ENCODE data around the gene SRGAP1.

Gene SRGAP1

GRCh38 chr12:64170730-64171129, 326.2 kb downstream of the SRGAP1 start:
- no peak for DNase-seq

GRCh38 chr12:64171715-64172114, 327.2 kb downstream of the SRGAP1 start:
- H3K4me2 ChIP-seq (ENCODE audit: low read depth, low read length): no peak overlapping the region
- TF ChIP-seq CTCF (IDR thresholded peaks at IDR 0.05; ENCODE audit: low read length) (no peak), EZH2phosphoT487 (IDR thresholded peaks at IDR 0.05; ENCODE audit: low read length) (no peak), EZH2 (optimal IDR thresholded peaks at IDR 0.05; ENCODE audit: low read depth, low read length) (no peak)
- no peaks in the 10 kb centered on the region for H4K20me1 ChIP-seq (ENCODE audit: insufficient read depth, low read length)
- no peak for DNase-seq
- H3K9me3 ChIP-seq (replicated peaks; ENCODE audit: insufficient read depth, low read length): no peaks in the 10 kb centered on the region
- no peak overlapping the region for H2AFZ ChIP-seq (ENCODE audit: low read length)
- no peaks in the 10 kb centered on the region for H3K27me3 ChIP-seq (replicated peaks; ENCODE audit: insufficient read depth, low read length)
- H3K36me3 ChIP-seq (replicated peaks; ENCODE audit: insufficient read depth, low read length): no peaks in the 10 kb centered on the region
- no peaks in the 10 kb centered on the region for H3K9me2 ChIP-seq (replicated peaks; ENCODE audit: insufficient read depth, low read length)
- no peak overlapping the region for H3K4me3 ChIP-seq (ENCODE audit: low read length)
- H3K27ac ChIP-seq (ENCODE audit: low read length): no peak overlapping the region
- H3K9ac ChIP-seq (ENCODE audit: low read length): no peak overlapping the region
- H3K79me2 ChIP-seq (ENCODE audit: low read length): no peaks in the 10 kb centered on the region
- no peaks in the 10 kb centered on the region for H3F3A ChIP-seq (ENCODE audit: insufficient read depth, low read length)
- no peaks in the 10 kb centered on the region for H3K4me1 ChIP-seq (ENCODE audit: low read length)

More at GRCh38 chr12:64170730-64171129, 326.2 kb downstream of the SRGAP1 start:
- Histone ChIP-seq H3K27me3 (replicated peaks; ENCODE audit: insufficient read depth, low read length) (no peaks in the 10 kb centered on the region), H3F3A (ENCODE audit: insufficient read depth, low read length) (no peaks in the 10 kb centered on the region), H4K20me1 (ENCODE audit: insufficient read depth, low read length) (no peaks in the 10 kb centered on the region), H3K4me1 (ENCODE audit: low read length) (no peaks in the 10 kb centered on the region), H3K9ac (ENCODE audit: low read length) (no peak overlapping the region), H3K36me3 (replicated peaks; ENCODE audit: insufficient read depth, low read length) (no peaks in the 10 kb centered on the region), H3K27ac (ENCODE audit: low read length) (no peak overlapping the region), H3K79me2 (ENCODE audit: low read length) (no peaks in the 10 kb centered on the region), H3K9me3 (replicated peaks; ENCODE audit: insufficient read depth, low read length) (no peaks in the 10 kb centered on the region), H3K4me2 (ENCODE audit: low read depth, low read length) (no peak overlapping the region), H3K9me2 (replicated peaks; ENCODE audit: insufficient read depth, low read length) (no peaks in the 10 kb centered on the region), H2AFZ (ENCODE audit: low read length) (no peak overlapping the region), H3K4me3 (ENCODE audit: low read length) (no peak overlapping the region)
- TF ChIP-seq EZH2 (optimal IDR thresholded peaks at IDR 0.05; ENCODE audit: low read depth, low read length) (no peak), EZH2phosphoT487 (IDR thresholded peaks at IDR 0.05; ENCODE audit: low read length) (no peak), CTCF (IDR thresholded peaks at IDR 0.05; ENCODE audit: low read length) (no peak)

GRCh38 chr12:64172143-64172970, 327.9 kb downstream of the SRGAP1 start:
- no peaks in the 10 kb centered on the region for H3K79me2 ChIP-seq (ENCODE audit: low read length)
- no peak overlapping the region for H3K27ac ChIP-seq (ENCODE audit: low read length)
- H3K4me2 ChIP-seq (ENCODE audit: low read depth, low read length): no peak overlapping the region
- DNase-seq: no peak
- H3K4me1 ChIP-seq (ENCODE audit: low read length): no peaks in the 10 kb centered on the region
- no peak overlapping the region for H2AFZ ChIP-seq (ENCODE audit: low read length)
- TF ChIP-seq EZH2 (optimal IDR thresholded peaks at IDR 0.05; ENCODE audit: low read depth, low read length) (no peak), CTCF (IDR thresholded peaks at IDR 0.05; ENCODE audit: low read length) (no peak), EZH2phosphoT487 (IDR thresholded peaks at IDR 0.05; ENCODE audit: low read length) (no peak)
- H3K9me2 ChIP-seq (replicated peaks; ENCODE audit: insufficient read depth, low read length): no peaks in the 10 kb centered on the region
- no peak overlapping the region for H3K9ac ChIP-seq (ENCODE audit: low read length)
- H3K4me3 ChIP-seq (ENCODE audit: low read length): no peak overlapping the region
- H3K9me3 ChIP-seq (replicated peaks; ENCODE audit: insufficient read depth, low read length): no peaks in the 10 kb centered on the region
- no peaks in the 10 kb centered on the region for H3K36me3 ChIP-seq (replicated peaks; ENCODE audit: insufficient read depth, low read length)
- no peaks in the 10 kb centered on the region for H3K27me3 ChIP-seq (replicated peaks; ENCODE audit: insufficient read depth, low read length)
- no peaks in the 10 kb centered on the region for H4K20me1 ChIP-seq (ENCODE audit: insufficient read depth, low read length)
- H3F3A ChIP-seq (ENCODE audit: insufficient read depth, low read length): no peaks in the 10 kb centered on the region
